Panc1 (cell line): ENCODE data around the gene SIGLEC1.

Experiments used
- CTCF ChIP-seq: fragments of 450-650 bp; IDR thresholded peaks from 2 replicates; pipeline ENCODE4 v1.5.1; 2017; ENCODE audit warnings: mild to moderate bottlenecking
- POLR2AphosphoS5 ChIP-seq: IDR thresholded peaks from 2 replicates; pipeline ENCODE4 v1.6.1; 2012; ENCODE audit warnings: mild to moderate bottlenecking, low read depth, low read length, moderate library complexity
- REST ChIP-seq, 2 experiments: IDR thresholded peaks; 2 replicates each; pipeline ENCODE4 v1.6.1; 2011 to 2012; ENCODE audit warnings: low read depth in 2 of 2, control low read depth in 1 of 2, low read length in 1 of 2, mild to moderate bottlenecking in 1 of 2, moderate library complexity in 1 of 2; ENCODE audit not compliant: insufficient read depth in 1 of 2

- TF ChIP-seq REST (IDR thresholded peaks at IDR 0.05; ENCODE audit: insufficient read depth in 1 of 2, low read depth in 2 of 2, low read length in 1 of 2): no peak
- TF ChIP-seq CTCF: no peak
- TF ChIP-seq POLR2AphosphoS5: no peak
Measured at GRCh38 chr20:3745686-3746173, 33.3 kb upstream of the SIGLEC1 start.
